Measurements from ENCODE around the gene PRKCB.

- no peak for TF ChIP-seq CTCF (conservative IDR thresholded peaks at IDR 0.05 in 1 of 2, IDR thresholded peaks at IDR 0.05 in 1 of 2; ENCODE audit: extremely low read depth in 1 of 2, insufficient read depth in 1 of 2, low read depth in 1 of 2, low read length in 2 of 2)
- TF ChIP-seq EZH2 (IDR thresholded peaks at IDR 0.05; ENCODE audit: borderline replicate concordance, low read length): no peak
These were observed 356.2 kb downstream of the PRKCB start for GRCh38 chr16:24191876-24192402.
